CD8-positive, alpha-beta memory T cell (primary cell): ENCODE results near the gene RBFOX1. TPM values are rescaled to one million over a fixed set of nuclear protein-coding genes. Genes with fewer than 3 reads are reported as not detected.

ENCODE experiments used
- CTCF ChIA-PET: fragments of 350-600 bp; sonication (Branson Sonifier 250); formaldehyde crosslinking; loops from one replicate; lab custom pipeline; 2021; ENCODE audit warnings: antibody characterized with exemption; lab: Charles Lee
- POLR2A ChIA-PET: fragments of 350-600 bp; sonication (Branson Sonifier 250); formaldehyde crosslinking; loops from one replicate; lab custom pipeline; 2021; ENCODE audit warnings: antibody characterized with exemption; lab: Charles Lee
- DNase-seq, 5 donors: peaks; one replicate each; pipeline versions ENCODE4 v3.0.0 to v3.0.0-alpha.2; 2020 to 2022; ENCODE audit warnings: mixed read lengths in 1 of 5
- H3K27ac ChIP-seq: one replicate; pipeline ENCODE4 v1.7.0; 2013; ENCODE audit warnings: low read depth, mild to moderate bottlenecking, low read length, moderate library complexity
- H3K27me3 ChIP-seq: 2 replicates; pipeline ENCODE4 v1.7.0; 2013; ENCODE audit warnings: low read length, mild to moderate bottlenecking; ENCODE audit not compliant: insufficient read depth, poor library complexity, severe bottlenecking
- H3K36me3 ChIP-seq: 2 replicates; pipeline ENCODE4 v1.7.0; 2013; ENCODE audit warnings: mild to moderate bottlenecking, low read length, moderate library complexity; ENCODE audit not compliant: insufficient read depth
- H3K4me1 ChIP-seq: 2 replicates; pipeline ENCODE4 v1.7.0; 2013; ENCODE audit warnings: mild to moderate bottlenecking, low read length, moderate library complexity; ENCODE audit not compliant: insufficient read depth
- H3K4me3 ChIP-seq: 2 replicates; pipeline ENCODE4 v1.7.0; 2013; ENCODE audit warnings: mild to moderate bottlenecking, low read length
- H3K9me3 ChIP-seq: 2 replicates; pipeline ENCODE4 v1.7.0; 2013; ENCODE audit warnings: mild to moderate bottlenecking, low read length
- H3K27ac Mint-ChIP-seq, 8 donors: one replicate each; pipeline ENCODE4 v1.8.0; 2020 to 2021; ENCODE audit warnings: mixed read lengths in 8 of 8, mild to moderate bottlenecking in 6 of 8, inconsistent platforms in 3 of 8, moderate library complexity in 3 of 8
- H3K27me3 Mint-ChIP-seq, 2 donors: one replicate each; pipeline ENCODE4 v1.8.0; 2020 to 2021; ENCODE audit warnings: mixed read lengths in 2 of 2, mild to moderate bottlenecking in 1 of 2, moderate library complexity in 1 of 2
- H3K36me3 Mint-ChIP-seq, 3 donors: one replicate each; pipeline ENCODE4 v1.8.0; 2020 to 2021; ENCODE audit warnings: mixed read lengths in 3 of 3, inconsistent platforms in 1 of 3, mild to moderate bottlenecking in 1 of 3
- H3K4me1 Mint-ChIP-seq, 3 donors: one replicate each; pipeline ENCODE4 v1.8.0; 2020 to 2021; ENCODE audit warnings: mixed read lengths in 3 of 3, inconsistent platforms in 1 of 3, mild to moderate bottlenecking in 1 of 3
- H3K4me3 Mint-ChIP-seq, 7 donors: one replicate each; pipeline ENCODE4 v1.8.0; 2020 to 2021; ENCODE audit warnings: mixed read lengths in 7 of 7, mild to moderate bottlenecking in 6 of 7, moderate library complexity in 4 of 7, inconsistent platforms in 2 of 7
- H3K9me3 Mint-ChIP-seq, 5 donors: one replicate each; pipeline ENCODE4 v1.8.0; 2020 to 2022; ENCODE audit warnings: mixed read lengths in 5 of 5, mild to moderate bottlenecking in 3 of 5, moderate library complexity in 2 of 5, inconsistent platforms in 1 of 5
- polyA plus RNA-seq: library from polyadenylated mRNA; unstranded; fragments of 300-500 nt; fragmentation: Illumina TruSeq; gene quantifications from one replicate; pipeline ENCODE4 v1.2.3, GENCODE V29; 2021
- total RNA-seq, 2 experiments: library from RNA; stranded (reverse); gene quantifications; one replicate each; pipeline ENCODE4 v1.2.3, GENCODE V29; 2021

Gene RBFOX1
- total and polyA plus RNA-seq, 3 experiments from 2014 or later = not detected

GRCh38 chr16:7335991-7336634 is 3.5 kb downstream of the RBFOX1 start:
- ChIA-PET CTCF (no interaction called here), POLR2A (no interaction called here)
- Histone ChIP-seq H3K4me1 (no peaks in the 10 kb centered on the region), H3K36me3 (no peaks in the 10 kb centered on the region), H3K9me3 (no peaks in the 10 kb centered on the region), H3K27me3 (no peaks in the 10 kb centered on the region), H3K4me3 (no peak overlapping the region), H3K27ac (no peak overlapping the region)
- no peak overlapping the region for H3K4me3 Mint-ChIP-seq
- H3K27ac Mint-ChIP-seq = no peak overlapping the region
- no peak for DNase-seq
- H3K9me3 Mint-ChIP-seq = peaks cover 0 to 19% (median 11%) of the 10 kb centered on the region in 5 donors
- H3K4me1 Mint-ChIP-seq = no peaks in the 10 kb centered on the region
- H3K36me3 Mint-ChIP-seq = no peaks in the 10 kb centered on the region
- H3K27me3 Mint-ChIP-seq = no peaks in the 10 kb centered on the region

DNA sequence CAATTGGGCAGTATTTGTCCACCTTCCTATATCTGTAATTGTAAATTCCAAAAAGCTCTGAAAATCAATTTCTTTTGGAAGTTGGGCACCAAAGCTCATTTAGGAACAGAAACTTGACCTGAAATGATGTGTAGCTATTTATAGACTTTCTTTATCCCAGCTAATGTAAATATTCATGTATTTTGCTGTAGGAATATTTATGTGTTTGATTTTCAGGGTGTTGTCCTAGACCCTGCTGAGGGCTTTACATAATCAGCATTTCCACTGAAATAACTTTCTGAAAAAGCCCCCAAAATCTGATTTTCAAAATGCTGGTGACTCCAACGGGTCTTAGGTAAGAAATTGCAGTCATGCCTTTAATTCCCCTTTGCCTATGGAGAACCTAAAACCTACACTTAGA is 4.1 kb downstream of the RBFOX1 start:
- H3K27ac ChIP-seq = no peak overlapping the region
- H3K4me3 ChIP-seq = no peak overlapping the region
- no peak overlapping the region for H3K27ac Mint-ChIP-seq
- H3K4me3 Mint-ChIP-seq = no peak overlapping the region
- no peaks in the 10 kb centered on the region for H3K9me3 ChIP-seq
- no peaks in the 10 kb centered on the region for H3K36me3 Mint-ChIP-seq
- no peaks in the 10 kb centered on the region for H3K4me1 ChIP-seq
- no peaks in the 10 kb centered on the region for H3K27me3 ChIP-seq
- no peaks in the 10 kb centered on the region for H3K27me3 Mint-ChIP-seq
- POLR2A ChIA-PET = no interaction called here
- H3K36me3 ChIP-seq = no peaks in the 10 kb centered on the region
- CTCF ChIA-PET = no interaction called here
- no peaks in the 10 kb centered on the region for H3K4me1 Mint-ChIP-seq
- peaks cover 0 to 16% (median 11%) of the 10 kb centered on the region in 5 donors for H3K9me3 Mint-ChIP-seq
- no peak for DNase-seq

GRCh38 chr16:7338826-7339225 is 6.2 kb downstream of the RBFOX1 start:
- Histone ChIP-seq H3K27ac (no peak overlapping the region), H3K27me3 (no peaks in the 10 kb centered on the region), H3K4me3 (no peak overlapping the region), H3K4me1 (no peaks in the 10 kb centered on the region), H3K9me3 (no peaks in the 10 kb centered on the region), H3K36me3 (no peaks in the 10 kb centered on the region)
- no peak for DNase-seq
- no peak overlapping the region for H3K4me3 Mint-ChIP-seq
- H3K4me1 Mint-ChIP-seq = no peaks in the 10 kb centered on the region
- H3K27ac Mint-ChIP-seq = no peak overlapping the region
- POLR2A ChIA-PET = no interaction called here
- no peaks in the 10 kb centered on the region for H3K36me3 Mint-ChIP-seq
- peaks cover 2 to 18% (median 5%) of the 10 kb centered on the region in 5 donors for H3K9me3 Mint-ChIP-seq
- peaks cover 0 to 2% of the 10 kb centered on the region in 2 donors for H3K27me3 Mint-ChIP-seq
- CTCF ChIA-PET = no interaction called here

GRCh38 chr16:7339700-7340099 is 7.1 kb downstream of the RBFOX1 start:
- no peaks in the 10 kb centered on the region for H3K27me3 ChIP-seq
- no peaks in the 10 kb centered on the region for H3K9me3 ChIP-seq
- no peak overlapping the region for H3K4me3 Mint-ChIP-seq
- H3K27ac Mint-ChIP-seq = no peak overlapping the region
- H3K36me3 Mint-ChIP-seq = no peaks in the 10 kb centered on the region
- DNase-seq = no peak
- no peaks in the 10 kb centered on the region for H3K4me1 ChIP-seq
- no peaks in the 10 kb centered on the region for H3K36me3 ChIP-seq
- peaks cover 0 to 2% of the 10 kb centered on the region in 2 donors for H3K27me3 Mint-ChIP-seq
- no peak overlapping the region for H3K4me3 ChIP-seq
- ChIA-PET POLR2A (no interaction called here), CTCF (no interaction called here)
- H3K27ac ChIP-seq = no peak overlapping the region
- peaks cover 2 to 18% (median 5%) of the 10 kb centered on the region in 5 donors for H3K9me3 Mint-ChIP-seq
- H3K4me1 Mint-ChIP-seq = no peaks in the 10 kb centered on the region

DNA sequence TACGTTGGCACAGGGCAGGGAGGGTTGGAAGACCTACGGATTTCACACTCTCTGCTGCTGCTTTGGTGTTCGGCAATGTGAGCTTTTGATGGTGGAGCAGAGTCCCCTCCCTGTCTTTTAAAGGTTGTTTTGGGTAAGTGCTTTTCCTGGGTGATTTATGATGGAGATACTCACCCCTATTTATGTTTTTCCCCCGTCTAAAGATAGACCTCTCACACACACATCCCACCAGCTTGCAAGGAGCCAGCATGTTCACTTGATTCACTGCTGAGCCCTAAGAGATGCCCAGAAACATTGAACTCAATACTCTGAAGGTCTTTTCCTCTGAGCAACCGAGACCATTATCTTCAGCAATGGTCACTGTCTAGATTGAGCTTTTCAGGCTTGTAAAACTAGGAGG is 8.3 kb downstream of the RBFOX1 start:
- no peaks in the 10 kb centered on the region for H3K4me1 Mint-ChIP-seq
- DNase-seq = no peak

DNA sequence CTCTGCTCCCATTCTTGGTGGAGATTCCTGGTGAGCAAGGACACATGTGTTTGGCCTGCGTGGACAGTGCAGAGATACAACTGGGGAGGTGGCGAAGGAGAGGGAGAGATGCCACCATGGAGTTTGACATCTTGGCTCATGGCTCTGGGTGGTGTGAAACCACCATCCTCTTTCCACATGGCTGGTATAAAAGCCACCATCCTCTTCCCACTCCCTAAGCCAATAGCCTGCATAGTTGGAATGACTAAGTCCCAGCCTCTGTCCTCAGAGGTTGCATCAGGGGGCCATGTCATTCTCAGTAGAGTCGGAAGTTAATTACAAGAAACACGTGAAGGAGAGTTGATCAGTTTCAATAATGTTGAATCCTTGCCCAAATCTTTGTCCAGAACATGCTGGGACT is 10.0 kb downstream of the RBFOX1 start:
- no peaks in the 10 kb centered on the region for H3K36me3 ChIP-seq
- no peak overlapping the region for H3K4me3 ChIP-seq
- H3K27ac ChIP-seq = no peak overlapping the region
- Mint-ChIP-seq H3K4me3 (no peak overlapping the region), H3K27ac (no peak overlapping the region), H3K36me3 (no peaks in the 10 kb centered on the region), H3K4me1 (no peaks in the 10 kb centered on the region), H3K27me3 (peaks cover 0 to 2% of the 10 kb centered on the region in 2 donors), H3K9me3 (peaks cover 5 to 24% (median 11%) of the 10 kb centered on the region in 5 donors)
- H3K27me3 ChIP-seq = no peaks in the 10 kb centered on the region
- no peak for DNase-seq
- no peaks in the 10 kb centered on the region for H3K4me1 ChIP-seq
- no peaks in the 10 kb centered on the region for H3K9me3 ChIP-seq
- ChIA-PET POLR2A (no interaction called here), CTCF (no interaction called here)

More for the DNA sequence above, 8.3 kb downstream of the RBFOX1 start:
- H3K9me3 ChIP-seq = no peaks in the 10 kb centered on the region
- Mint-ChIP-seq H3K4me3 (no peak overlapping the region), H3K9me3 (peaks cover 2 to 16% (median 4%) of the 10 kb centered on the region in 5 donors), H3K27me3 (peaks cover 0 to 2% of the 10 kb centered on the region in 2 donors), H3K36me3 (no peaks in the 10 kb centered on the region), H3K27ac (no peak overlapping the region)
- ChIA-PET CTCF (no interaction called here), POLR2A (no interaction called here)
- H3K4me3 ChIP-seq = no peak overlapping the region
- H3K27me3 ChIP-seq = no peaks in the 10 kb centered on the region
- H3K4me1 ChIP-seq = no peaks in the 10 kb centered on the region
- no peak overlapping the region for H3K27ac ChIP-seq
- no peaks in the 10 kb centered on the region for H3K36me3 ChIP-seq

DNA sequence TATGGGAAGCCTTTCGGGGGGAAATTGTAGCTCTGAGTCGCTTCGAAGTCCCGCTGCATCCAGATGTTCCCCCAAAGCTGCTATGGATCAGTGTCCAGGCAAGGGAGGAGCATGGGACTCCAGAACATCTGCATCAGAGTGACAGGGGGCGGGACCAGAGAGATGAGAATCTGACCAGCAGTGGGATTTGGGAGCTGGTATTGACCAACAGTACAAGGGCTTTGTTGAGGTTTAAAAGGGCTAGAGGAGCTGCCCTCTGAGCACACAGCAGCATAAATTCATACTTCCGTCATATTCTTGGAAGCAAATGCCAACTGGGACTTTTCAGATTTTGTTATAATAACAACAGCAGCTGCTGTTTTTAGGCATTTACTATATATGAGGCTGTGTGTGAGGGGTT is 10.6 kb downstream of the RBFOX1 start:
- CTCF ChIA-PET = no interaction called here
- peaks cover 0 to 2% of the 10 kb centered on the region in 2 donors for H3K27me3 Mint-ChIP-seq
- peaks cover 6 to 24% (median 11%) of the 10 kb centered on the region in 5 donors for H3K9me3 Mint-ChIP-seq
- Histone ChIP-seq H3K4me1 (no peaks in the 10 kb centered on the region), H3K27me3 (no peaks in the 10 kb centered on the region), H3K27ac (no peak overlapping the region), H3K4me3 (no peak overlapping the region), H3K36me3 (no peaks in the 10 kb centered on the region), H3K9me3 (no peaks in the 10 kb centered on the region)
- no peaks in the 10 kb centered on the region for H3K4me1 Mint-ChIP-seq
- no peak overlapping the region for H3K4me3 Mint-ChIP-seq
- POLR2A ChIA-PET = no interaction called here
- no peak for DNase-seq
- no peaks in the 10 kb centered on the region for H3K36me3 Mint-ChIP-seq
- H3K27ac Mint-ChIP-seq = peak overlapping the region in 1 of 8 donors; percentile 54

DNA sequence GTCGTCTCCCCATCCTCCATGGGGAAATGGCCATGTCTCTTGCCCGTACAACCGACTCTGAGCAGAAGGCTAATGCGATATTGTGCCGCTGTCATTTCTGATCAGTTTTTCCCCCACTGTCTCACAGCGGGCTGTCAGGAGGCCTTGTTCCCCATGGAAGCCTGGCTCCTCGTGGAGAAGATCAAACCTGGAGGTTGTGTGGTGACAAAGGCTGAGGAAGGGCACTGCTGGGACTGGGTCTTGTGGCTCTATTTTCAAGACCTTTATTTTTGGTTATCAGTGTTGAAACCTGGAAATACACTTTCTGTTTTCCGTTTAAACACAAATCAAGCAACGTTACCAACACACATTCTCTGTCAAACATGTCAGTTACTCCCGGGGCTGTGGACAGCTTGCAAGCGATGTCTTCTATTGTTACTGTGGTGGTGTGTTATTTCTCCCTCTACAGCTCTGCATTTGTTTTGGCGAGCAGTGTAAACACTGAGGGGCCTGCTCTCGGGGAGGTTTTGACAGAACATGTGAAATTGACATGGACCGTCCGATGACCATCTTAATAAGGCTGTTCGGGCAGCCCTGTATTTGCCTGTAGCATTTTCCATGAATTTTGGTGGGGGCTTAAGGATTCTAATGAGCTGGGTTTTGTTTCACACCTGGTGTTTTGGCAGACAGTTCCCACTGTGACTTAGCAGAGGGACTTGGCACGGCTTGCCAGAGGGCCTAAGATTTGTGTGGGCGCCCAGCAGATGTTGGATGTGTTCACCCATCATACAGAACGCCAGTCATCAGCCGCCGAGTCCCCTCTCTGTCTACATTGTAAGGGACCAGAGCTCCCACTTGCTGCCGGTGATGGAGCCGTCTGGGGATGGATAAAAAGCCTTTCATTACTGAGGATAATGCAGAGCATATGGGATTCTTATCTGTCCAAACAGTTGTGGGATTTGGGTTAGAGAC is 12.5 kb downstream of the RBFOX1 start:
- Histone ChIP-seq H3K36me3 (no peaks in the 10 kb centered on the region), H3K27me3 (no peaks in the 10 kb centered on the region), H3K4me3 (no peak overlapping the region), H3K27ac (no peak overlapping the region), H3K9me3 (no peaks in the 10 kb centered on the region), H3K4me1 (no peaks in the 10 kb centered on the region)
- Mint-ChIP-seq H3K27ac (no peak overlapping the region), H3K4me3 (no peak overlapping the region), H3K9me3 (peaks cover 7 to 26% (median 13%) of the 10 kb centered on the region in 5 donors), H3K27me3 (peaks cover 0 to 2% of the 10 kb centered on the region in 2 donors), H3K4me1 (no peaks in the 10 kb centered on the region), H3K36me3 (no peaks in the 10 kb centered on the region)
- CTCF ChIA-PET = no interaction called here
- POLR2A ChIA-PET = no interaction called here
- no peak for DNase-seq
